ENCODE results near the gene DVL2.

Gene DVL2

DNA sequence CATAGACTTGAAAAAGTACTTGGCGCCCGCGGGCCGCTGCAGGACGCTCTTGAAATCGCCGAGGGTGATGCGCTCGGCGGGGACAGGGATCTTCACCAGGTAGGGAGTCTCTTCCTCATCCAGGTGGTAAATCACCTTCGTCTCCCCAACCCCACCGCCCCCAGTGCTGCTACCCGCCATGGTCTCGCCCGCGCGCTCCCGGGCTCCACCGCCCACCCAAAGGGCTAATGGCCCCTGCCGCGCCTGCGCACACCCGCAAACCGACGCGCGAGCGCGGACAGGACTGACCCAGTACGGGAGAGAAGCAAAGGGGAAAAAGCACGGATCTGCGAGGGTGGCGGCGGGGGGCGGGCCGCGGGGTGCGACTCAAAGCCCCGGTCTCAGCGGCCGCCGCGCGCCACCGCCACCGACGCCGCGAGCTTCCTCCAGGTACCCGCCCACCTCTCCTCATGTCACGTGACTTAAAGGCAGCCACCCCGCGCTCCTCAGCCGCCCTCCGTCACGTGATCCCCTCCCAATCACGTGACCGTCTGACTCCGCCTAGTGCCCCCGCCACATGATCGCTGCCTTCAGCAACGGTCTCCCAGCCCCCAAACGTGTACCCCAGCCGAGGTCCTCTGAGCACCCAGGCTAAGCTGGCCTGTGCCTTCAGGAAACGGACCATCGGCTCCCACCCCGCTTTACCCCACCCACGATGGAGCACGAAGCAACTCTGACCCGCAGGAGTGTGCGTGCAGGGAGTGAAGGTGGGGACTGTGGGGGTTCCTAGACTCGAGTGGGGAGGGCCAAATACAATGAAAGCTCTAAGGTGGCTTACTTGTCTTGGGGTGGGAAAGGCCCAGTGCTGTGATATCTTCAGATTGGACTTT lies at the start of gene DVL2:
TSS of gene DVL2 (minus strand) at position 435 of the 869 bp plus-strand sequence. CDS start at position 180, 255 bp downstream.
- peak; percentile 93 to 94 for DNase-seq (ENCODE audit: low read depth in 2 of 2)

GRCh38 chr17:7283471-7284216 lies 49.3 kb upstream of the DVL2 start:
- no peak for DNase-seq (ENCODE audit: low read depth in 2 of 2)

DNA sequence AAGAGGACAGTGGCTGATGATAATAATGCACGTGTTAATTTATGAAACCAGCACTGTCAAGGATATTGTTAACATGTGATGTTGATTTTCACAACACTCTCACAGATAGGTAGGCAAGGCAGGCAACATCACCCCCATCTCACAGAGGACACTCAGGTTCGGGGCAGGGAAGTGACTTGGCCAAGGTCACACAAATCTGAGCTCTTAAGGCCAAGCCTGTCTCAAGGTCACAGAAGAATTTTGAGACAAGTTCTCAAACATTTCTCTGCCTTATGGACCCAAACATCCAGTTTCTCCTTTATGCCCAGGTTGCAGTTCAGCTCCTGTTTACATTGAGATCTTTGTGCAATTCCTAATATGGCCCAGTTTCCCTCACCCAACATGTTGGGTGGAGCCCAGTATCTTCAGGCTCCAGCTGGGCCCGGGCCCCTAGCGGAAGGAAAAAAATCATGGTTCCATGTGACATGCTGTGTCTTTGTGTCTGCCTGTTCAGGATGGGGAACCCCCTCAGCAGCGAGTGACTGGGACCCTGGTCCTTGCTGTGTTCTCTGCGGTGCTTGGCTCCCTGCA lies 48.5 kb upstream of the DVL2 start:
- no peak for DNase-seq (ENCODE audit: low read depth in 2 of 2)

DNA sequence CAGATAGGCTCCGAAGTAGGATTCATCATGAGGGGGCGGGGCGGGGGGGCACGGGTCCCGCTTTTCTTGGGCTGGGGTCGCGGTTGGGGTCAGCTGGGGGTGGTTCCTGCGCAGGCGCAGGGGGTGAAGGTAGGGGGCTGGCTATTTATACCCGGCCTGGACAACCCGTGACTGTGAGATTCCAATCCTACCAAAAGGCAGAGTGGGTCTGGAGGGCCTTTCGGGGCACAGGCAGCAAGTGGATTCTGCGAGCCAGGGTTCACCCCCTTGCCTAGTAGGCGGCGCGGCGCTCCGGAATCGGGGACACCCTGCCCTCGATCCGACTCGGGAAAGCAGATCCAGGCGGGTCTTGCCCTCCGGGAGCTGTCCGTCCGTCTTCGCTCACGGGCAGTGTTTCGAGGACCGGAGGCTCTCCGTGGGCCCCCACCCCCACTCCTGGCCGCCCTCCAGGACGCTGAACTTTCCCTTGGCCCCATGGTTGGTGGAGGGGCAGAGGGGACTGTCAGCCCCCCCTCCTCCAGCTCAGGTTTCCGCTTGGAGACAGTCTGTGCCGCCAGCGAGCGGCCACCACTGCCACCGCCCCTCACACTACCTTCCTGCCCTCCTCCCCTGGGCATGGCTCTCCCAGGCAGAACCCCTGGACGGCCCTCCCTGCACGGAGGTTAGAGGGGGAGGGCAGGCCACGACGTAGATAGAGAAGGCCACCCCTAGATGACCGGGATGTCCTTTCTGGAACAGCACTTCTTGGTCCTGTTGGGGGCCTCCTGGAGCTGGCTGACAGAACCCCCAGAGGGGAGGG lies 47.8 kb upstream of the DVL2 start:
- DNase-seq (ENCODE audit: low read depth in 2 of 2): no peak

DNA sequence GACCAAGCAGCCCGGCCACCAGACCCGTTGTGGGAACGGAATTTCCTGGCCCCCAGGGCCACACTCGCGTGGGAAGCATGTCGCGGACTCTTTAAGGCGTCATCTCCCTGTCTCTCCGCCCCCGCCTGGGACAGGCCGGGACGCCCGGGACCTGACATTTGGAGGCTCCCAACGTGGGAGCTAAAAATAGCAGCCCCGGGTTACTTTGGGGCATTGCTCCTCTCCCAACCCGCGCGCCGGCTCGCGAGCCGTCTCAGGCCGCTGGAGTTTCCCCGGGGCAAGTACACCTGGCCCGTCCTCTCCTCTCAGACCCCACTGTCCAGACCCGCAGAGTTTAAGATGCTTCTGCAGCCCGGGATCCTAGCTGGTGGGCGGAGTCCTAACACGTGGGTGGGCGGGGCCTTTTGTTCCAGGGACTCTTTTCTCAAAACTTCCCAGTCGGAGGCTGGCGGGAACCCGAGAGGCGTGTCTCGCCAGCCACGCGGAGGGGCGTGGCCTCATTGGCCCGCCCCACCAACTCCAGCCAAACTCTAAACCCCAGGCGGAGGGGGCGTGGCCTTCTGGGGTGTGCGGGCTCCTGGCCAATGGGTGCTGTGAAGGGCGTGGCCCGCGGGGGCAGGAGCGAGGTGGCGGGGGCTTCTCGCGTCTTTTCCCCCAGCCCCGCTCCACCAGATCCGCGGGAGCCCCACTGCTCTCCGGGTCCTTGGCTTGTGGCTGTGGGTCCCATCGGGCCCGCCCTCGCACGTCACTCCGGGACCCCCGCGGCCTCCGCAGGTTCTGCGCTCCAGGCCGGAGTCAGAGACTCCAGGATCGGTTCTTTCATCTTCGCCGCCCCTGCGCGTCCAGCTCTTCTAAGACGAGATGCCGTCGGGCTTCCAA lies 47.0 kb upstream of the DVL2 start, which contains the start of gene SLC2A4:
TSS of gene SLC2A4 (plus strand) at position 645 of the 879 bp plus-strand sequence. CDS start at position 862, 217 bp downstream.
- peak; percentile 76 to 83 for DNase-seq (ENCODE audit: low read depth in 2 of 2)

- peak; percentile 70 to 77 for DNase-seq (ENCODE audit: low read depth in 2 of 2)
These were observed 46.3 kb upstream of the DVL2 start for GRCh38 chr17:7280519-7281073.

DNA sequence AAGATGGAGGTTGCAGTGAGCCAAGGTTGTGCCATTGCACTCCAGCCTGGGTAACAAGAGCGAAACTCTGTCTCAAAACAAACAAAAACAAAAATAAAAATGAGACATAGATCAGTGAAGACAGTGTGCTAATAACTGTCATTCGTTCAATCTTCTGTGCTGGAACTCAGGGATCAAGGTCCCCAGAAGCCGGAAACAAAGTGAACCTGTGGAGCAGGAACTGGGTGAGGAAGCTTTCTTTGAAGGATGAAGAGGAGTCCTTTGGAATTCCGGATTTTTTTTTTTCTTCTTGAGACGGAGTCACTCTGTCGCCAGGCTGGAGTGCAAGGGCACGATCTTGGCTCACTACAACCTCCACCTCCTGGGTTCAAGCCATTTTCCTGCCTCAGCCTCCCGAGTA lies 45.1 kb upstream of the DVL2 start:
- DNase-seq (ENCODE audit: low read depth in 2 of 2): no peak

GRCh38 chr17:7266784-7267183 lies 32.5 kb upstream of the DVL2 start:
- no peak for DNase-seq (ENCODE audit: low read depth in 2 of 2)

DNA sequence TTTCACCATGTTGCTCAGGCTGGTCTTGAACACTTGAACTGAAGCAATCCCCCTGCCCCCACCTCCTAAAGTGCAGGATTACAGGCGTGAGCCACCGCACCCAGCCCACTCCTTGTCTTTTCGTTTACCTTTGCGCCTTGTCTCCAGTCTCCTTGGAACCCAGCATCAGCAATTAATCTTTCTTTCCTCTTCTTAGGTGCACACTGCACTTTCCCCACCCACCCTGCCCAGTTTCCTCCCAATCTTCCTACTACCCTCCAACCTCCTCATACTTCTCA lies 29.4 kb upstream of the DVL2 start:
- DNase-seq (ENCODE audit: low read depth in 2 of 2): no peak

DNA sequence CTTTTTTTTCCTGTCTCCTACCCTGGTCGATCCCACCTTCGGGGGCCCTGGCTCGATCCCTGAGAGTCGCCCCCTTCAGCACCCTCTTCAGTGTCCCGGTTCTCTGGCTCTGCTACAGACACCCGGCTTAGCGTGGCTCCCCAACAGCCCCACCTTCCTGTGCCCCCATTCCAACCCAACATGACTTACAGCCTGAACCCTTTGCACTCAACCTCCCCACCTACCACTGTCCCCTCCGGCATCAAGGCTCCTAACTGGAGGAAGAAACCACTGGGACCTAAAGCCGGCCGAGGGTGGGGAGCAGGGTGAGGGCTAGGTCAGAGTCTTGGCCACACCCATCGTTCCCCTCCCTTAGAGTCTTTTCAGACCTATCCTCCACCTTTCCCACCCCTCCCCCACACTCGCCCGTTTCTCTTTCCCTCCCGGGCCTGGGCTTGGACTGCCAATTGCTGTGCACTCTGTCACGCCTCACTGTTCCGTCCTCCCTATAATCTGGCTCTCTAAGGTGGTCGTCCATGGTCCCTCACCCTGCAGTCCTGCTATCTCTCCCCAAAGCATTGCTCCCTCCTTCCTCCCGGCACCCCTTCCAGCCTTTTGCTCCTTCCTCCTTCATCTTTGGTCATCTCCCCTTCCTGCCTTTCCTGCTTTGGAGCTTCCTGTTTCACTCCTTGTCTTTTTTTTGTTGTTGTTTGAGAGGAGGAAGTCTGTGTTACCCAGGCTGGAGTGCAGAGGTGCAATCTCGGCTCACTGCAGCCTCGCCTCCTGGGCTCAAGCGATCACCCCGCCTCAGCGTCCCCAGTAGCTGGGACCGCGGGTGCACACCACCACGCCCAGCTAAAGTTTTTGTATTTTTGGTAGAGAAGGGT lies 28.9 kb upstream of the DVL2 start:
- DNase-seq (ENCODE audit: low read depth in 2 of 2): no peak

DNA sequence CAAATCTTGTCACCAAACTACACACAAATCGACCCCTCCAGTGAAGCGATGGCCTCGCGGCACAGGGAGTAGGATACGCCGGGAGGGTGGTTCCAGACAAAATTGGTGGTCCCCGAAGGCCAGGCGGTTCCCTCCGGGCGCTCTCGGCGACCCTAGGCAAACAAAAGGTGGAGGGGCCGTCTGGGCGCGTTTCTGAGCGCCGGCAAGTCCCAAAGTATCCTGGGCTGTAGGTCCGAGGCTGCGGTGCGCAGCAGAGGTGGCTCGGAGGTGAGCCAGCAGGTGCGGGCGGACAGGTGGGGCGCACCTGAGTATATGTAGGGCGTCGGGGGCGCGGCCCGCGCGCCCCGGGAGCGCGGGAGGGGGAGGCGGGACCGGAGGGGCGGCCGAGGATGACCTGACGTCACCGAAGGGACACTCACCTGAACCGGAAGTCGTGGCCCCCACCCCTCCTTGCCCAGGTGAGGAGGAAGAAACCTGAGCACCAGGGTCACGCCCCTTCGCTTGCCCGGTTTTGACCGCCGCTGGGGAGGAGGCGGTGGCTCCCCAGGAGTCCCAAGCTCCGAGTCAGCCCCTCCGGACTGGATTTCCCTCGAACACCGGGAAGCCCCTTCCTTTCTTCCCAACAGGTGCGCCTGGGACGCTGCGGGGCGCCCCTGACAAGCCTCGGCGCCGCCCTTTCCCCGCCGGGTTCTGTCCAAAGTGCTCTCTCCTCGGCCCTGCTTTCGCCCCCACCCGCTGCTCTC lies 28.0 kb upstream of the DVL2 start, which contains the start of gene CLDN7:
TSS of gene CLDN7 (minus strand) at position 287 of the 743 bp plus-strand sequence. CDS start 435 bp downstream, outside the sequence.
- DNase-seq (ENCODE audit: low read depth in 2 of 2): no peak

DNA sequence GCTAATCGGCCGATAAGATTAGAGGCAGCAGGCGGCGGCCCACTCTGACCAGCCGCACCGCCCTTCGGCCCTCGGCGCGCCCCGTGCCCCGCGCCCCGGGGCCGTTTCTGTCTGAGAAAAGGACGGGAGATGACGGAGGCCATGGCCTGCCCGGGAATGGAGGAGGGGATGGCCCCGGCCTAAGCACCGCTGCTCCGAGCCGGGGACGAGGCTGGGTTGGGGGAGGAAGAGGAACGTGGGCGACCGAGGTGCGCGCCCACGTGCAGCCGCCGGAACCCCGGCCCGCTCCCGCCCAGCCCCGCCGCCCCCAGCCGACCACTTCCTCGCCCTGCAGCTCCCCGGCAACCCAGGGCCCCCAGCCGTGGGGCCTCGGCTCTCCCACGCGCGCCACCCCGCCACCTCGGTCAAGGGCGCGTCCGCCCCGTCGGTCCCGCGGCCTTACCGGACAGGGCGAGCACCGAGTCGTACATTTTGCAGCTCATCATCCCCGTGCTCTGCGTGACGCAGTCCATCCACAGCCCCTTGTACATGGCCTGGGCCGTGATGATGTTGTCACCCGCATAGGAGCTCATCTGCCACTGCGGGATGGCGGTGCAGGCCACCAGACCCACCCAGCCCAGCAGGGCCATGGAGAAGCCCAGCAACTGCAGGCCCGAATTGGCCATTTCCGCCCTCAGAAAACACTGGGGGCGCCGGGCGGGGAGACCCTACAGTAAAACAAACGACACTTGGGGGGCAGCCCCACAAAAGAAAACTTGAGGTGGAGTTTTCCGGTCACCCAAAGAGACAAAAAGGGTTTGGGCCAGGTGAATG lies 27.3 kb upstream of the DVL2 start:
- DNase-seq (ENCODE audit: low read depth in 2 of 2): peak in 1 of 2 donors; percentile 62

DNA sequence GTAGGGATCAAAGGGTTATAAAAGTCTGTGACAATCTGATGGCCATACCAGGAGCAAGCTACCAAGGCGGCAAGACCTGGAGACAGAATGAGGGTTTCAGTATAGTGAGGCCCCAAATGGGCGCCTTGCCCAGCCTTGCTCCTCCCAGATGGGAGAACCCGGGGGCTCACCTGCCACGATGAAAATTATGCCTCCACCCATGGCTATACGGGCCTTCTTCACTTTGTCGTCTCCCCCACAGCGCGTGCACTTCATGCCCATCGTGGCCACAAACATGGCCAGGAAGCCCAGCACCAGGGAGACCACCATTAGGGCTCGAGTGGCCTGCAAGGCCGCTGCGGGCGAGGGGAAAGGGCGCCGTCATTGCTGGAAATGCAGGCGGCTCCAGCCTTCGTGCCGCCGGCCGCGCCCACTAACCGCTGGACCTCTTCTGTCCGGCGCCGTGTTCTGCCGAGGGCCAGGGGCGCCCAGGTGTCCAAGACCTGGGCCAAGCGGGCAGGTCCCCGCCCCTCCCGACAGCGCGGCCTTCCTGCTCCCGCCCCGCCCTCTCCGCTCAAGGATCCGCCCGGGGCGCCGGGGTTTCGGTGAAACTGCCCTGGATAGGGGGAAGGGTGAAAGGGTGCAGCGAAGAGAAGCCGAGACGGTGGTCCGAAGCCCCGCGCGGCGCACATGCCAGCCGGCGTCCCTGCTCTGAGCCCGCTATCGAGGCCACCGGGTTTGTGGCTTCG lies 26.5 kb upstream of the DVL2 start:
- DNase-seq (ENCODE audit: low read depth in 2 of 2): peak in 1 of 2 donors; percentile 29

DNA sequence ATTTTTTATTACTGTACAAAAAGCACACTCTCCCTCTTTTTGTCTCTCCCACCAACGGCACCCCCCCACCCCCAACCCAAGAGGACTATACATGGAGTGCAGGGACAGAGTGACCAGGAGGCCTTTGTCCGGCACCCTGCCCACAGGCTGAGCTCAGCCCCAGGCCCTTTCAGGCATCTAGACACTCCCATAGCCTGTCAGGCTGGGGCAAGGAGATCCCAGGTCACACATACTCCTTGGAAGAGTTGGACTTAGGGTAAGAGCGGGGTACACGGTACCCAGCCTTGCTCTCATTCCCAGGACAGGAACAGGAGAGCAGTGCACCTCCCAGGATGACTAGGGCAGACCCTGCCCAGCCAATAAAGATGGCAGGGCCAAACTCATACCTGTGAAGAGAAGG lies 25.8 kb upstream of the DVL2 start:
- no peak for DNase-seq (ENCODE audit: low read depth in 2 of 2)

GRCh38 chr17:7259555-7259889 lies 25.2 kb upstream of the DVL2 start:
- no peak for DNase-seq (ENCODE audit: low read depth in 2 of 2)

DNA sequence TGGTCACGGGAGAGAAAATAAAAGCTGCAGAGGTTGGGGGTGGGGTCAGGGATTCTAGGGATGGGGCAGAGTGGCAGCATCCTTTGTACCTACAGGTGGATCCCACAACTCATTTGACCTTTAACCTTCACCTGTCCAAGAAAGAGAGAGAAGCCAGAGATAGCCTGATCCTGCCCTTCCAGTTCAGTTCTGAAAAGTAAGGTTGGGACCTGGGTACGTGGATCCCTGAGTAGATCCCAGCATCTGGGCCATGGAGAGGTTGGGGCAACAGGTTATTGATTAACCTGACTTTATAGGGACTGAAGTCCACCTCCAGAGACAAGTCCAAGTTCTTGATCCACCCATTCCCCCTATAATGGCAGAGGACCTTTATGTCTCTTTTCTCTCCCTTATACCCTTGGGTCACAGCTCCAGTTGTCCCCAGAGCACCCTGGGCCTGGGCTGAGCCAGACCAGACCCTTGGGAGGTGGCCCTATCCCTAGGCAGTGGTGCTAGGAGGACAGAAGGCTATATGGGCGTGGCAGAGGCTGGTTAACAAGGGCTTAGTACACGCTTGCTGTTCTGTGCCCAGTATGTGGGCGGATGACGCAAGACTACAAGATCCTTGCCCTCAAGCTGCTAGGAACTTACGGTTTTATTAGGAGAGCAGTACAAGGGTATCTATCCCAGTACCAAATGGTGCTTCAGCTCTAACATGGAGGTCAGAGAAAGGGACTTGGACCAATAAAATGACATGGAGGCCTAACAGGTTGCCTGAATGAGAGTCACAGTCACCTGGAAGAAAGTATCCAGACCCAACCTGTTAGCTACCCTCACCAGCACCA lies 24.6 kb upstream of the DVL2 start:
- no peak for DNase-seq (ENCODE audit: low read depth in 2 of 2)

Data from stimulated activated CD8-positive, alpha-beta memory T cell treated with anti-CD3 and anti-CD28 coated beads, Interleukin-7, amount 100 ng/mL, for 4 hours (primary cell).